K562 (cell line): ENCODE data around the gene HS3ST4. TPM values are rescaled to one million over a fixed set of nuclear protein-coding genes. Genes with fewer than 3 reads are reported as not detected.

Experiments used
- ATAC-seq: fragments of 200-7000 bp; cut with Tn5 transposase; 3 replicates; pipeline ENCODE4 v1.9.1; 2020; ENCODE audit warnings: moderate library complexity
- BruUV-seq: library from RNA; stranded (reverse); fragments of 400-500 nt; replicated peaks from 2 replicates; lab custom pipeline; 2021; lab: Mats Ljungman, UMichigan
- CTCF ChIA-PET: fragments of 300-600 bp; formaldehyde crosslinking; extraction: SDS; loops from one replicate; lab custom pipeline; 2021; ENCODE audit warnings: low intra/inter-chr PET ratio; lab: Yijun Ruan, JAX
- POLR2A ChIA-PET: fragments of 300-600, 350-650 bp; sonication (Branson Sonifier 250); formaldehyde crosslinking; extraction: SDS; loops from one replicate; lab custom pipeline; 2021; ENCODE audit warnings: antibody characterized with exemption, inconsistent platforms; lab: Yijun Ruan, JAX
- DNase-seq, 4 experiments: peaks; one replicate each; pipeline versions ENCODE4 v3.0.0 to v3.0.0-alpha.2; 2011 to 2018; ENCODE audit warnings: low spot score in 3 of 4, mixed read lengths in 3 of 4; ENCODE audit errors: extremely low read depth in 1 of 4
- FAIRE-seq: peaks from 2 replicates; lab custom pipeline; 2011; peaks lifted over from hg19 to GRCh38; lab: Jason Lieb, UNC
- H2AFZ ChIP-seq: 2 replicates; pipeline ENCODE4 v1.6.0; 2011; ENCODE audit warnings: low read depth, low read length, control low read depth, inconsistent platforms
- H3K27ac ChIP-seq: fragments of 200-600 bp; 3 replicates; pipeline ENCODE4 v1.8.0; 2011; ENCODE audit warnings: low read depth, mild to moderate bottlenecking, control low read depth, inconsistent platforms, low read length, moderate library complexity, mixed read lengths; ENCODE audit errors: extremely low read depth
- H3K27me3 ChIP-seq, 2 experiments: fragments of 300-600 bp in 1 of 2; 2 replicates in 1 of 2; 3 replicates in 1 of 2; pipeline versions ENCODE4 v1.6.0 to v1.8.0; 2011; ENCODE audit warnings: inconsistent platforms in 2 of 2, low read length in 2 of 2, mild to moderate bottlenecking in 1 of 2, mixed read lengths in 1 of 2, moderate library complexity in 1 of 2; ENCODE audit not compliant: control insufficient read depth in 2 of 2, insufficient read depth in 2 of 2
- H3K36me3 ChIP-seq: fragments of 300-600 bp; 3 replicates; pipeline ENCODE4 v1.8.0; 2011; ENCODE audit warnings: mild to moderate bottlenecking, low read length, inconsistent platforms; ENCODE audit not compliant: control insufficient read depth, insufficient read depth
- H3K4me1 ChIP-seq, 2 experiments: fragments of 200-600 bp in 1 of 2; replicated peaks in 1 of 2; 2 replicates in 1 of 2; 3 replicates in 1 of 2; pipeline versions ENCODE4 v1.5.1 to v1.8.0; 2011; ENCODE audit warnings: inconsistent platforms in 2 of 2, low read length in 2 of 2, mild to moderate bottlenecking in 1 of 2, mixed read lengths in 1 of 2, moderate library complexity in 1 of 2; ENCODE audit not compliant: control insufficient read depth in 2 of 2, insufficient read depth in 2 of 2
- H3K4me2 ChIP-seq: 2 replicates; pipeline ENCODE4 v1.6.1; 2011; ENCODE audit warnings: low read length, control low read depth, inconsistent platforms, mixed read lengths; ENCODE audit not compliant: insufficient read depth
- H3K4me3 ChIP-seq: fragments of 200-600 bp; sonication (generic), shearing (Covaris generic); 2 replicates; pipeline ENCODE4 v1.5.1; 2016; ENCODE audit warnings: control low read depth, inconsistent platforms
- H3K79me2 ChIP-seq: fragments of 200-600 bp; 3 replicates; pipeline ENCODE4 v1.8.0; 2011; ENCODE audit warnings: low read length, inconsistent platforms; ENCODE audit not compliant: control insufficient read depth, insufficient read depth
- H3K9ac ChIP-seq, 2 experiments: 2 replicates each; pipeline versions ENCODE4 v1.6.0 to v1.6.1; 2011; ENCODE audit warnings: low read depth in 2 of 2, low read length in 2 of 2, control low read depth in 1 of 2, inconsistent platforms in 1 of 2, mild to moderate bottlenecking in 1 of 2, mixed read lengths in 1 of 2; ENCODE audit not compliant: insufficient read depth in 1 of 2
- H3K9me1 ChIP-seq: one replicate; pipeline ENCODE4 v1.6.0; 2011; ENCODE audit warnings: inconsistent platforms, mild to moderate bottlenecking, low read length, moderate library complexity; ENCODE audit not compliant: control insufficient read depth, insufficient read depth
- H3K9me3 ChIP-seq: replicated peaks from 2 replicates; pipeline ENCODE4 v1.5.1; 2011; ENCODE audit warnings: low read depth, low read length, inconsistent platforms; ENCODE audit not compliant: control insufficient read depth, insufficient read depth
- H4K20me1 ChIP-seq: replicated peaks from 2 replicates; pipeline ENCODE4 v1.6.1; 2011; ENCODE audit warnings: low read length, inconsistent platforms, mixed read lengths; ENCODE audit not compliant: control insufficient read depth, insufficient read depth
- FOXA3 ChIP-seq, 2 experiments: fragments of 450-650 bp in 1 of 2; sonication (generic) in 1 of 2; formaldehyde crosslinking; IDR thresholded peaks in 1 of 2; conservative IDR thresholded peaks in 1 of 2; 2 replicates each; pipeline versions ENCODE4 v1.4.0 to v1.8.0; 2020 to 2022; ENCODE audit warnings: mild to moderate bottlenecking in 2 of 2, missing genetic modification reagents in 1 of 2
- HNRNPK ChIP-seq: fragments of 200-400 bp; formaldehyde crosslinking; IDR thresholded peaks from one replicate; pipeline ENCODE4 v1.6.1; 2018; ENCODE audit warnings: mild to moderate bottlenecking, low read depth, low read length; ENCODE audit not compliant: poor library complexity, severe bottlenecking
- WGBS: fragments of 100-300 bp; shearing (Covaris generic); methylation state at CpG from one replicate; pipeline ENCODE4 v1.1.6; 2016; ENCODE audit warnings: low coverage, mixed read lengths; ENCODE audit not compliant: insufficient coverage; ENCODE audit errors: missing lambda C conversion rate; 5-methylcytosine and 5-hydroxymethylcytosine counted together
- in situ Hi-C: fragments of 300-500 bp; cut with MboI; formaldehyde crosslinking; loops from 4 replicates; pipeline ENCODE4 v1.15.0; 2018; ENCODE audit warnings: inconsistent platforms, mixed read lengths
- intact Hi-C: fragments of 100-400 bp; cut with micrococcal nuclease; formaldehyde crosslinking; loops from 2 replicates; pipeline ENCODE4 v1.14.2; 2022
- polyA plus RNA-seq, 8 experiments: library from polyadenylated mRNA; depleted of rRNA in 4 of 8; stranded (reverse) in 5 of 8; unstranded in 3 of 8; fragments of >200 nt; fragmentation: Nextera tagmentation in 2 of 8; fragmentation: Illumina TruSeq in 1 of 8; extraction: Ambion mirVana in 2 of 8; extraction: Trizol in 1 of 8; gene quantifications; 2 replicates each; pipeline versions ENCODE4 v1.2.1 to v1.2.3, GENCODE V29; 2011 to 2014; ENCODE audit warnings: inconsistent platforms in 1 of 8, missing spikeins in 1 of 8
- total RNA-seq, 7 experiments: library from RNA; depleted of rRNA in 6 of 7; stranded (reverse); fragments of >200 nt in 6 of 7; fragmentation: Illumina TruSeq in 2 of 7; extraction: Trizol in 2 of 7; gene quantifications; 2 replicates each; pipeline versions ENCODE4 v1.2.1 to v1.2.3, GENCODE V29; 2011 to 2021; ENCODE audit warnings: low replicate concordance in 1 of 7
- TF ChIP-seq, protein P1 (sequence below): IDR thresholded peaks from 2 replicates; pipeline ENCODE4 v1.6.1; 2012; ENCODE audit warnings: low read depth, low read length, improper control_type of control experiment, borderline replicate concordance
- TF ChIP-seq, protein P2 (sequence below): fragments of 250-450 bp; sonication (Bioruptor Pico); IDR thresholded peaks from 2 replicates; pipeline ENCODE4 v1.9.0; 2021; ENCODE audit warnings: mild to moderate bottlenecking

Gene HS3ST4
- total and polyA plus RNA-seq, 9 of the 15 experiments (the other 6 are each of a cell fraction or from before 2014, with no cell fraction given) = not detected

DNA sequence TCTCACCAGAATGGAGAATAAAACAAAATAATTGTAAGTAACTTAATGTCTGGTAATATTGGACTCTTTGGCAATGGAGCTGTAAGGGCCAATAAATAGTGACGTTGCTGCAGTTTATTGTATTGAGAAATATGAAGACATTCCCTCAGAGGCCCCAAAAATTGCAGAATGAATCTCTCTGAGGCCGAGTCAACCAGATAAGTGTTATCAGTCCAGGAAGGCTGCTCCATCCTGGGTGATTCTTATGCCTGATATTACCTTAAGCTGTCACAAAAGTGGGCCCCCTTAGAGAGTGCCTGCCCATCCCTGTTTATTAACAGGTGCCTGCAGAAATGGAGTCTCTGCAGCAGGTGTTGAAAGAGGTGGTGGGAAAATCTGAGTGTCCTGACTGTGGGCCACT is 219.2 kb downstream of the HS3ST4 start:
- BruUV-seq = no TSS peak
- H3K4me2 ChIP-seq = no peak overlapping the region
- no peak overlapping the region for H3K4me3 ChIP-seq
- in situ Hi-C loops (no loop called here), intact Hi-C loops (no loop called here)
- FAIRE-seq (no peak), DNase-seq (no peak), ATAC-seq (no peak)
- no peak overlapping the region for H3K9ac ChIP-seq
- no peaks in the 10 kb centered on the region for H3K4me1 ChIP-seq
- TF ChIP-seq FOXA3 (CRISPR knock-in tag; conservative IDR thresholded peaks at IDR 0.05 in 1 of 2, IDR thresholded peaks at IDR 0.05 in 1 of 2) = no peak
- TF ChIP-seq, protein P1, sequence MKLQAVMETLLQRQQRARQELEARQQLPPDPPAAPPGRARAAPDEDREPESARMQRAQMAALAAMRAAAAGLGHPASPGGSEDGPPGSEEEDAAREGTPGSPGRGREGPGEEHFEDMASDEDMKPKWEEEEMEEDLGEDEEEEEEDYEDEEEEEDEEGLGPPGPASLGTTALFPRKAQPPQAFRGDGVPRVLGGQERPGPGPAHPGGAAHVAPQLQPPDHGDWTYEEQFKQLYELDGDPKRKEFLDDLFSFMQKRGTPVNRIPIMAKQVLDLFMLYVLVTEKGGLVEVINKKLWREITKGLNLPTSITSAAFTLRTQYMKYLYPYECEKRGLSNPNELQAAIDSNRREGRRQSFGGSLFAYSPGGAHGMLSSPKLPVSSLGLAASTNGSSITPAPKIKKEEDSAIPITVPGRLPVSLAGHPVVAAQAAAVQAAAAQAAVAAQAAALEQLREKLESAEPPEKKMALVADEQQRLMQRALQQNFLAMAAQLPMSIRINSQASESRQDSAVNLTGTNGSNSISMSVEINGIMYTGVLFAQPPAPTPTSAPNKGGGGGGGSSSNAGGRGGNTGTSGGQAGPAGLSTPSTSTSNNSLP = no peak
- TF ChIP-seq, protein P2, sequence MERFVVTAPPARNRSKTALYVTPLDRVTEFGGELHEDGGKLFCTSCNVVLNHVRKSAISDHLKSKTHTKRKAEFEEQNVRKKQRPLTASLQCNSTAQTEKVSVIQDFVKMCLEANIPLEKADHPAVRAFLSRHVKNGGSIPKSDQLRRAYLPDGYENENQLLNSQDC = no peak
- no peak for TF ChIP-seq HNRNPK
- H3K79me2 ChIP-seq = no peaks in the 10 kb centered on the region
- WGBS = 0% methylated on average over 2 of the region's 2 CpGs
- peaks cover 0 to 4% of the 10 kb centered on the region in 2 experiments; a peak in 3 of 5 replicates for H3K27me3 ChIP-seq
- no peak overlapping the region for H3K27ac ChIP-seq
- ChIA-PET POLR2A (no interaction called here), CTCF (no interaction called here)
- H3K9me1 ChIP-seq = no peaks in the 10 kb centered on the region
- H3K36me3 ChIP-seq = no peaks in the 10 kb centered on the region
- H4K20me1 ChIP-seq = no peaks in the 10 kb centered on the region; the same call in 1 of the 2 replicates
- no peak overlapping the region for H2AFZ ChIP-seq
- no peaks in the 10 kb centered on the region for H3K9me3 ChIP-seq
